GM21515 (cell line): ENCODE results near the gene CMC1.

Experiments used
- ATAC-seq: cut with Tn5 transposase; IDR thresholded peaks from one replicate; pipeline ENCODE4 v1.9.1; 2021; ENCODE audit not compliant: unreplicated experiment

Gene CMC1

DNA sequence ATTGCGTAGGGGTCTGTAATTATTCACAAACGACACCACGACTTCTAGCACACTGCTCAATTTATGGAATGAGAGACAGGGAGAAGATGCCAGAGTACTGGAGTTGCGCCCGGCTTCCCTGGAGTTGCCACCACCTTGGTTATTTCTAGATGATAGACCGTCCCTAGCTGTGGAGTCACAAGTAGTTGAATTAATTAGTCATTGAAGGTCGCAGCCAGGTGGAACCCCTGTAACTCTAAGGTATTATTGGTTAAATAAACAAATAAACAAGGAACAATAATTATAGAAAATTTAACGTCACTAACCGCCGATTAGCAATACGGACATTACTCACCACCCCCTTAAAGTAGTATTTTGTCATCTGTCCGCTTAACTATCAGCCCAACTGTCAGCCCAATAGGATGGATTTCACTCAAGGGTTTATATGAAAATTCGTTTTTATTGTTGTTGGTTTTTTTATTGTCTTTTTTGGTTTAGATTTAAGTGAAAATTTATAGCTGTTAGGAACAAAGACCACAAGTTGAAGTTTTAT is 108.1 kb downstream of the CMC1 start:
- ATAC-seq, result no peak
